Lung (tissue), 12 donors: Measurements from ENCODE around the gene FRRS1. TPM values are rescaled to one million over a fixed set of nuclear protein-coding genes. Genes with fewer than 3 reads are reported as not detected.
A peak's percentile ranks its signal among the peaks of the same experiment; 100 is the strongest.

Experiments
- ATAC-seq: fragments of 200-7000 bp; cut with Tn5 transposase; one replicate; pipeline ENCODE4 v1.9.1; 2020; ENCODE audit warnings: moderate number of reproducible peaks; ENCODE audit not compliant: insufficient read depth, low FRiP score
- DNase-seq, 3 donors: peaks; one replicate each; pipeline ENCODE4 v3.0.0-alpha.2; 2013 to 2017
- H3K27ac ChIP-seq, 2 donors: one replicate each; pipeline ENCODE4 v1.5.1; 2013; ENCODE audit warnings: mild to moderate bottlenecking in 2 of 2, moderate library complexity in 2 of 2, control low read depth in 1 of 2, inconsistent platforms in 1 of 2, low read depth in 1 of 2, low read length in 1 of 2
- H3K27me3 ChIP-seq, 3 donors: one replicate each; pipeline ENCODE4 v1.5.1; 2013; ENCODE audit warnings: low read length in 2 of 3; ENCODE audit not compliant: control insufficient read depth in 3 of 3, insufficient read depth in 3 of 3
- H3K36me3 ChIP-seq, 4 donors: one replicate each; pipeline ENCODE4 v1.5.1; 2013; ENCODE audit warnings: low read length in 4 of 4, mild to moderate bottlenecking in 1 of 4, moderate library complexity in 1 of 4; ENCODE audit not compliant: control insufficient read depth in 4 of 4, insufficient read depth in 4 of 4
- H3K4me1 ChIP-seq, 5 donors: one replicate each; pipeline ENCODE4 v1.5.1; 2013; ENCODE audit warnings: low read length in 5 of 5, mild to moderate bottlenecking in 2 of 5, moderate library complexity in 1 of 5; ENCODE audit not compliant: control insufficient read depth in 5 of 5, insufficient read depth in 5 of 5
- H3K4me3 ChIP-seq: one replicate; pipeline ENCODE4 v1.5.1; 2013; ENCODE audit warnings: mild to moderate bottlenecking, control low read depth, moderate library complexity
- H3K9ac ChIP-seq, 2 donors: one replicate each; pipeline ENCODE4 v1.5.1; 2013; ENCODE audit warnings: low read length in 2 of 2, control low read depth in 1 of 2; ENCODE audit not compliant: insufficient read depth in 1 of 2
- H3K9me3 ChIP-seq, 4 donors: one replicate each; pipeline ENCODE4 v1.5.1; 2013; ENCODE audit warnings: low read length in 3 of 4, mild to moderate bottlenecking in 1 of 4, moderate library complexity in 1 of 4; ENCODE audit not compliant: control insufficient read depth in 4 of 4, insufficient read depth in 3 of 4
- CTCF ChIP-seq: IDR thresholded peaks from 2 replicates; pipeline ENCODE4 v1.5.1; 2012; ENCODE audit warnings: mild to moderate bottlenecking; ENCODE audit errors: control extremely low read depth, extremely low read depth
- whole genome bisulfite sequencing, 2 donors: extraction: QIAGEN DNeasy Blood & Tissue Kit; methylation state at CpG; one replicate each; pipeline ENCODE4 v1.1.7; 2013; 5-methylcytosine and 5-hydroxymethylcytosine counted together
- polyA plus RNA-seq, 2 donors: library from polyadenylated mRNA; stranded (reverse); fragments of 200-250 nt; gene quantifications; one replicate each; pipeline ENCODE4 v1.2.1, GENCODE V29; 2013
- total RNA-seq, 2 donors: library from RNA; depleted of rRNA in 1 of 2; stranded (reverse); fragments of >200 nt in 1 of 2; gene quantifications; one replicate each; pipeline ENCODE4 v1.2.1, GENCODE V29; 2014 to 2021
- donor health status: control.
- donor health status: control.
- donor health status: Bipolar disorder and iron deficiency.
- donor health status: healthy.
- donor health status: DM: yes; HTN: yes; CAD: no.

Gene FRRS1
- total and polyA plus RNA-seq, 4 donors = 0.67 to 12.1 (median 7.4) TPM

- H3K9me3 ChIP-seq = no peaks in the 10 kb centered on the region
- H3K27ac ChIP-seq = no peak overlapping the region
- DNase-seq (peak in 2 of 3 donors; percentile 42 to 54), ATAC-seq (no peak)
- no peaks in the 10 kb centered on the region for H3K36me3 ChIP-seq
- peaks cover 3 to 12% (median 5%) of the 10 kb centered on the region in 5 donors for H3K4me1 ChIP-seq
- no peak overlapping the region for H3K4me3 ChIP-seq
- H3K27me3 ChIP-seq = no peaks in the 10 kb centered on the region
- TF ChIP-seq CTCF = no peak
- WGBS, 2 donors = 68 to 78% methylated on average over 6 of the region's 6 CpGs
- H3K9ac ChIP-seq = no peak overlapping the region
These were observed 2.2 kb upstream of the FRRS1 start for GRCh38 chr1:99768524-99769245.

- no peak for ATAC-seq
- H3K27me3 ChIP-seq = no peaks in the 10 kb centered on the region
- H3K27ac ChIP-seq = peak overlapping the region in 1 of 2 donors; percentile 2
- peak in 2 of 3 donors; percentile 56 to 76 for DNase-seq
- TF ChIP-seq CTCF = no peak
- peaks cover 3 to 12% (median 5%) of the 10 kb centered on the region in 5 donors for H3K4me1 ChIP-seq
- no peak overlapping the region for H3K4me3 ChIP-seq
- no peak overlapping the region for H3K9ac ChIP-seq
- 84 to 91% methylated on average over 3 of the region's 3 CpGs for WGBS, 2 donors
- H3K9me3 ChIP-seq = no peaks in the 10 kb centered on the region
- no peaks in the 10 kb centered on the region for H3K36me3 ChIP-seq
These were observed 1.7 kb upstream of the FRRS1 start for GRCh38 chr1:99768104-99768503.

- Histone ChIP-seq H3K36me3 (no peaks in the 10 kb centered on the region), H3K4me3 (no peak overlapping the region)
- ATAC-seq = no peak
These were observed 1.5 kb downstream of the FRRS1 start for GRCh38 chr1:99764909-99765308.

More at GRCh38 chr1:99764909-99765308, 1.5 kb downstream of the FRRS1 start:
- no peak overlapping the region for H3K27ac ChIP-seq
- TF ChIP-seq CTCF = no peak
- peaks cover 3 to 12% (median 5%) of the 10 kb centered on the region in 5 donors for H3K4me1 ChIP-seq
- H3K27me3 ChIP-seq = no peaks in the 10 kb centered on the region
- no peak overlapping the region for H3K9ac ChIP-seq
- 83 to 100% methylated on average over 1 of the region's 1 CpG for WGBS, 2 donors
- no peak for DNase-seq
- no peaks in the 10 kb centered on the region for H3K9me3 ChIP-seq
